HG03575 (cell line): Measurements from ENCODE around the gene NFATC1.

Source experiments
- ATAC-seq: cut with Tn5 transposase; IDR thresholded peaks from one replicate; pipeline ENCODE4 v1.9.1; 2021; ENCODE audit not compliant: unreplicated experiment, insufficient number of reproducible peaks, low FRiP score; ENCODE audit errors: extremely low read depth

The NFATC1 gene

DNA sequence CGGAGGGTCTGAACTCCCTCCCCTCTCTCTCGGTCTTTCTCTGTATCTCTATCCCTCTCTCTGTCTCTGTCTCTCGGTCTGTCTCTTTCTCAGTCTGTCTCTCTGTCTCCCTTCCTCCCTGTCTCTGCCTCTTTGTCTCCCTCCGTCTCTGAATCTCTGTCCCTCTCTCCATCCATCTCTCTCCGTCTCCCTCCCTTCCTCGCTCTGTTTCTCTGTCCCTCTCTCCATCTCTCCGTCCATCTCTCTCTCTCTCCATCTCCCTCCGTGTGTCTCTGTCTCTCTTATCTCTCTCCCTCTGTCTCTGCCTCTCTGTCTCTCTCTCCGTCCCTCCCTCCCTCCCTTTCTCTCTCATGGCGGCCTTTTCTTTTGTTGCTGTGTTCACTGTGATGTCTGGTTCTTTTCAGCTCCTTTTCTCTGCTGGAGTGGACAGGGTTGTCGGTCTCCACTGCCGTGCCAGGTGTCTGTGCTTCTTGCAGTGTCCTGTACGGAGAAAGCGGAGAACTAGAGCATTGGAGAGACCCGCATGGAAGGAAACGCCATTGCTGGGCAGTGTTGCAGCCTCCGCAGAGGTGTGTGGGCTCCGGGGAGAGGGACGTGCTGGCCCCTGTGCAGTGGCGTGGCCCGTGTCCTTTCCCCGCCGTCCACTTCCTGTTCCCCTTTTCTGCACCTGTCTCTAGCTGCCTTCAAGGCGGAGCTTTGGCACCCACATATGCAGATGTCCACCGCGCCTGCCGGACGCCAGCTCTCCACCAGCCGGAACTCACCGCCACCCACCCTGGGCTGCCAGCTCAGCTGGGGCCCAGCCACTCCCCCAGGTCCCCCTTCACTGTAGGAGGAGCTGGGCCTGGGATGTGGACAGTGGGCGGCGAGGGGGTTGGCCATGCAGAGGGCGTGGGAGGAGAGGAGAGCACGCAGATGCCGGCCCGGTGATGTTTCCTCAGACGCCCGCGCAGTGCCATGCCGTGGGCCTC lies 113.1 kb downstream of the NFATC1 start:
- ATAC-seq: no peak

DNA sequence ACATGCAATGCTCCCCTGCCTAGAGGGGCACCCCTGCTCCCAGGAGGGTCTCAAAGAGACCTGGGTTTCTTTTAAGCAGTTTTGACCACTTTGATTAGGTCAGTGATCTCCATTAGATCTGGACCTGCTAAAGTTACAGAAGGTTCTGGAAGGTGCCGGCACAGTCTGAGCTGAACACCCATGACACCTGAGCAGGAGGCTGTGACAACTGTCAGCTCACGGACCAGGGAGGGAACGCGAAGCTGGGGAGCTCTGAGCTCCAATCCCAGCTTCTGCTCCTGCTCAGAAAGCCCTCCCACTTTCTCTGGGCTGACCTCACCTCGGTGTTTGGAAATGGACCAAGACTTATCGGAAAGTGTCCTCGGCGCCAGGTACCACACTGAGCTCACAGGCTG lies 113.8 kb downstream of the NFATC1 start:
- no peak for ATAC-seq

DNA sequence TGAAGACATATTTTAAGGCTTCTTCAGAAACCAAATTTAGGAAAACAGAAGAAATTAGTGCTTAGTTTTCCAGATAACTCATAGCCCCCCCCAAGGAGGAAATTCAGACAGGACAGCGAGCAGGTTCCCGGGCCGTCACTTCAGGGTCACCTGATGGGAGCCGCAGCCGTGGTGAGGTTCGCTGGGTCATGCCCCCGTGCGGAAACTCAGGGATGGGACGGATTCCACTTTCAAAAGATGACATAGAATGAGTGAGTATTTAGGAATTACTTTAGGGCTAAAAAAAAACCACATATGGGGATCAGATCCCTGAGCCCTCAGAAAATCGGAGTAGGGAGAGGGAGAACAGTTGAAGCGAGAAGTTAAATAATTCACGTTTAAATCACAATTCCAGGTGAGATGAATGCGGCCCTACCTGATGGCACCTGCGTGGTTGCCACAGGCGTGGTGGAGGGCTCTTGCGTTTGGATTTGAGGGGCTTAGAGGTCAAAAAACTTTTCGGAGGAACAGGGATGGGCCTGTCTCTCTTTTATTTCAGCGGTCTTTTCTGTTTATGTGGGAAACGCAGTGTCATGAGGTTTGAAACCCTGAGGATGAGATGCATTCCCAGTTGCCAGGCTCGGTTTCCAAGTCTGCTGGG lies 114.4 kb downstream of the NFATC1 start:
- no peak for ATAC-seq

DNA sequence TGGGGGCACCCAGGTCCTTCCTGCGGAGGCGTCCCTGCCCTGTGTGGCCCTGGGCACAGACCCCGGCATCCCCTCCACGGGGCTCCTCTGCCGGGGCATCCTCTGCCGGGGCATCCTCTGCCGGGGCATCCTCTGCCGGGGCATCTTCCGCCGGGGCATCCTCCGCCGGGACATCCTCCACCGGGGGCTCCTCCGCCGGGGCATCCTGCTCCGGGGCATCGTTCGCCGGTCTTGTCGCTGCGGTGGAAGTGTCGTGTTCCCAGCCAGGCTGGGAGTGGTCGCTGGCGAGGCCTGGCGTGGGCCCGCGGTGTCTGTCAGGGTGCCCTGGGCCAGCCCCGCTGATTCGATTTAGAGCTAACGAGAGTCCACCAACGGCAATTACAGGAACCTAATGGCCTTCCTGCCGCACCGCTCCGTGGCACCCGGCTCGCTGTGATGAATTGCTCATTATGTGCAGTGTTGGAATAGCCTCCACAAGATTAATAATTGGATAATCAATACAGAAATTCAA lies 115.1 kb downstream of the NFATC1 start:
- no peak for ATAC-seq

DNA sequence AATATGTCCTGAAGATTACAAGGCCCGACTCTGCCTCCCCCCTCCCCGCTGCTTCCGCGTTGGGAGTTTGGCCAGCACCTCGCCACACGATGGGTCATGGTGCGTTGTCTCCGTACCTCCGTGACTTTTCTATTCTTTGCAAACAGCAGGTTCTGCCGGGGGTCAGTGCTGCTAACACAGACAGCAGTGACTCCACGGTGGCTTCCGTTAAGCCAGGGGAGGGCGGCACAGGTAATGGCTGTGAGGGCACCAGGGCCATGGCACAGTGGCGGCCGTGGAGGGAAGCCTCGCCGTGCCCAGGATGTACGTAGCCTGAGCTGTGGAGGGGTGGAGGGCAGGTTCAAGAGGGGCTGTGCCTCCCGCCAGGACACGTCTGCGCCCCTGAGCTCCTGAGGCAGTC lies 115.5 kb downstream of the NFATC1 start:
- ATAC-seq: no peak

DNA sequence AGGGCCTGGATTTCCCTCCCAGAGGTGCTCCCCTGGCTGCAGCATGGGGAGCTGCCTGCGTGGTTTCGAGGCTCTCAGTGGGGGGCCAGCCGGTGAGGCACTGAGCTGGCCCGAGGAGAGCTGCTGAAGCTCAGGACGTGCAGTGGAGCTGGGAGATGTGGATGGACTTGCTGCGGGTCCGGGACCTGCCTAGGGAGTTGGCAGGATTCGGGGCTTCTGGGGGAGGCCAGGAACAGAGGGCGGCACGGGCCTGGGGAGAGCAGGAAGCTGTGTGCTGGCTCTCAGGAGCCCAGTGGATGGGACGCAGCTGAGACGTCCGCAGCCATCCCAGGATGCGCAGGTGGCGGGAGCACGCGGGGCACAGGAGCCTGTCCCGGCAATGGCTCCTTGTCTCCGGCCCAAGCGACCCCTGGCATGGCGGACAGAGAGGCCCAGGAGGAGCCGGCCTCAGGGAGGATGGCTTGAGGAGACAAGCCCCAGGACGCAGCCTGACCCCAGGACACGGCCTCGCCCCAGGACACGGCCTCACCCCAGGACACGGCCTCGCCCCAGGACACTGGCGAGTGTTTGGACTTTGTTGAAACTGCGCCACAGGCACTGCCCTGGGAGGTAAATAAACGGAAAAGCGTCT lies 116.1 kb downstream of the NFATC1 start:
- no peak for ATAC-seq

DNA sequence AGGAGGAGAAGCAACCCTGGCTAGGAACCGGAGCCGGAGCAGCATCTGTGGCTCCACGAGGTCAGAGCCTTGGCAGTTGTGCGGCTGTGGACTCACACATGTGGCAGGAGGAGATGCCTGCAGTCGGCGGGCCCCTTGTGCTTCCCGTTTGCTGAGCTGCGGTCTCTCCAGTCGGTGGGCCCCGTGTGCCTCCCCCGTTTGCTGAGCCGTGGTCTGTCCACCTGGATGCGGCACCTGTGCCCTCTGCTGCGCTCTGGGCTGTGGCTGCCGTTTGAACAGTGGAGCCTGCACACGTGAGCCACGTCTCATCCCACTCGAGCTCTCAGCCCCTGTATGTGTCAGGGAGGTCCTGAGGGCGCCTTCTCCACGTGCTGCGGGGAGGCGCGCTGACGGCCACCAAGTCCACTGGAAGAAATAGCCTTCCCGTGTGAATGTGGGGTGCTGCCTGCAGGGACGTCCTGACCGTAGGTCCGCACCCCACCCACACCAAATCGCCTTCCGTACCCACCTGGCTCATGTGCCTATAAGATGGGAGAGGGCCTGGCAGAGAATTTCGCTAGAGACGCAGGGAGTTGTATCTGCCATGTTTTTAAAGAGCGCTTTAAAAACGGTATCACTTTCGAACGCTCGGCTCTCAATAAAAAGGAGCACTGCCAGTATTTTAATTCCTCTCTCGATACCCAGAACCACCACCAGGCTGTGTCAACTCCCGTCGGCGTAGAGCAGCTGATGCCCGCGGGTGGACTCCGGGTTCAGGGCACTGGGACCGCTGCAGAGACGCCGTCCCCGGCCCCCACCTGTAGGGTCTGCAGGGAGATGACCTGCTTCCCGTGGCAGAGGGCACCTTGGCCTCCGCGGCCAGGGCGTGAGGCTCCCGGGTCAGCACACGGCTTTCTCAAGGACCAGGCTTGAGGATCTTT lies 117.0 kb downstream of the NFATC1 start:
- no peak for ATAC-seq

DNA sequence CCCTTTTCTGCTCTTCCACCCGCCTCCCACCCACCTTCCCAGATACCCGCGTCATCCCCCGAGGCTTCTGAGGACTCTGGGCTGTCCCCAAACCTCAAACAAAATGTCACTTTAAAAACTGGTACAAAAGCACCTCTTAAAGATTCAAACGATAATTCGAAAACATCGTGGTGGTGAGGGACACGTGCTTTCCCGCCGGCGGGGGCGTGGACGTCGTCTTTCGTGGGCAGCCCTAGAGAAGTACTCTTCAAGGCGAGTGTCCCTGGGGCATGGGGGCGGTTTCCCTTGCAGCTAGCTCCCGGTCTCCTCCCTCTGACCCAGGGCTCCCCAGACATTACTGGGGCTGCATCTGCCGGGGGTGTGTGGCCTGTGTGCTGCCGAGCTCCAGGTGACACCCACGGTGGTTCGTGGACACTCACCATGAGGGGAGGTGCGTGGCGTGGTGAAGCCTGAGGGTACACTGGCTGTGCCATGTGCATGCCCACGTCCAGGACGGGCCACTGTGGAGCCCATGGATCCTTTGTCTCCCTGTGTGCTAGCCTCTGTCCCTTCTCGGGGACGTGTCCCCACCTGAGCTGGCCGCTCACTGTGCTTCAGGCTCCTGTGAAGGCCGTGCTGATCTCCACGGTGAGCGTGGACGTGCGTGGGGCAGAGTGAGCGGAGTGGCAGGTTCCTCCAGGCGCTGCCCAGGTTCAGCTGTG lies 117.8 kb downstream of the NFATC1 start:
- no peak for ATAC-seq

DNA sequence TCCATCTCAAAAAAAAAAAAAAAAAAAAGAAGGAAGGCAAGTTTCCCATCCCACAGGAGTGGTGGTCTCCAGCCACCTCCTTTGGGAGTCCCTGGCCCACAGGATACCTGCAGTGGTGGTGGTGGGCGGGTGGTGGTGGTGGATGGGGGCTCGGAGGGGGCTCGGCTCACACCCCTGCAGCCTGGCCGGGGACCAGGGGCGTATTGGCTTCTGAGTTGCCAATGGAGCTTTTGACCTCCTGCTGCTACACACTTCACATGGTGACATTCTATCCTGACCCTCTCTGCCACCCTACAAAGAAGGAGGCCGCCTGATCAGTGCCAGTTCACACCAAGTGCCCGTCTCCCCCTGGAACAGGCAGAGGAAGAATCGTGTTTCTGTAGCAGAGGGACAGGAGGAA lies 119.6 kb downstream of the NFATC1 start:
- no peak for ATAC-seq

DNA sequence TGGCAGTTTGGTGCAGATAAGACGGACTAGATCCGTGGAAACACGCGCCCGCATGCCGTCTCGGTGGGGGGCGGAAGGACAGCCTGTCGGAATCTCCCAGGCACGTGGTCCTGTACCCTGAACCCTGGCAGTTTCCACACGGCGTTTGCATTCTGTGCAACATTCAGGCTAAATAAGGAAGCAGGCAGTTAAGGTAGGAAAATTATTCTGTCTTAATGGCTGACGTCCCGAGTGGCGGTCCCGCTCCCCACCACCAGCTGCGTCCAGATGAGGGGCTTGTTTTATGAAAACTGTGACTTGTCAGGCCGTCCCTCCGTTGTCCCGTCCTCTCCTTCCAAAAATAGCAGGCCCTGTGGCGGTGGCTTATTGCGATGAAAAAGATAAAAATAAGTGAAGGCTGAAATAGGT lies 120.2 kb downstream of the NFATC1 start:
- ATAC-seq: no peak

DNA sequence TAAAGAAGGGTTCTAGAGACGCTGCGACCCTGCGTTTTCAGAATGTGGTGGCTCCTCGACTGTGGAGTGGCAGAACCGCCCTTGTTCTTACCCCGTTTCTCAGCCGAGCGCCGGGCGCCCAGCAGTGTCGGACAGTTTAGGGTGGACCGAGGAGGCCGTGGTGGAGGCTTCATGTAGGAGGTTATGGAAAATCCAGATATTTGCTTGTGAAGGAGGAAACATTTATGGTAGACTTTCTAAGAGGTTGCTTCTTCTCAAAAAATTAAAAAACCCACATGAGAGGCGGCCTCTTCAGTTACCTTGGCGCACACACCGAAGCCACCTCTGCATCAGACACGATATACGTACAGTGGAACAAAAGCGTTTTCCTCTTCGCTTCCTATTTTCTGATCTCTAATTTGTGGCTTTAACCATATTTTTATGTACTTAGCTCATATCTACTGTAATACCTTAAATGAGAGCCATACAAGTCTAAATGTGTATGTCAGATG lies 120.8 kb downstream of the NFATC1 start:
- ATAC-seq: no peak

DNA sequence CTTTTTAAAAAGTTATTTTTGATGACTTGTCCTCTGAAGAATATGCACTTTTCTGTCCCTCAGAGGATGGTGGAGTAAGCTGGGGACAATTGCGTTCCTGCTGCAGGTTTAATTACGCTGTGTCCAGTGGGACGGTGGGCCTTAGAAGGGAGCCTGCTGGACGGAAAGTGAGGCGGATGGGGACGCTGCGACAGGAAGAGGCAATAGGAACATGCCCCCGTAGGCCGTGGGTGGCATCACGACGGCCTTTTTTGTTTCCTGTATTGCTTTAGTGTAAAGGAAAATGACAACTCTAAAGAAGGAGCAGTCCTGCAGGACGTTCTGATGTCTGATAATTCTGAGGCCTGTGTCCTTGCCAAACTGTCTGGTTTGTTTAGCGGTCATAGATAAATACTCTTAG lies 121.6 kb downstream of the NFATC1 start:
- ATAC-seq: no peak

DNA sequence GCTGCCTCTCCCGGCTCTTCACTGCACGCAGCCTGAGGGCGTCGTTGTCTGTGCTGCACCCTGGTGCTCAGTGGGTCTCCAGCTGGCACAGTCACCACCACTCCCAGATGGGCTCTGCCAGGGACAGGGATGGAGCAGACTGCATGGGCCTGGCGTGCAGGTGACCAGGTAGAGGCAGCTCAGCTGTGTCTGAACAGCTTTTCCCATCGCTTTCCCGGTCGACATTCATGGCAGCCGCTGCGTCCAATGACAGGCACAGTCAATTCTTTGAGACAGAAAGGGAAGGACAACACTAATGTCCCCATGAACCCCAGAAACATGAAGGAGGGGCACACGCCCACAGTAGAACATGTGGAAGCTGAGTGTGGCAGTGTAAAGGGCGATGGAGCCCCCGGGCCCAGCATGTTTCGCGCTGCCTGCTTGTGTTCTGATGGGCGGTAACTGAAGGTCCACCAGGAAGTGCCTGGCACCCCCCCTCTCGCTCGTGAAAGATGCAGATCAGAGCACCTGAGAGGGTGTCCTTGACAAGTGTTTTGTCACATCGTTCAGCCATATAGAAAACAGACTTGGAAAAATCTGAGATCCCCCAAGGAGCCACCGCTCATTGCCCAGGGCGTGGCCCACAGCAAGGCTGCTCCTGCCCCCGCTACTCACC lies 122.4 kb downstream of the NFATC1 start:
- ATAC-seq: no peak

DNA sequence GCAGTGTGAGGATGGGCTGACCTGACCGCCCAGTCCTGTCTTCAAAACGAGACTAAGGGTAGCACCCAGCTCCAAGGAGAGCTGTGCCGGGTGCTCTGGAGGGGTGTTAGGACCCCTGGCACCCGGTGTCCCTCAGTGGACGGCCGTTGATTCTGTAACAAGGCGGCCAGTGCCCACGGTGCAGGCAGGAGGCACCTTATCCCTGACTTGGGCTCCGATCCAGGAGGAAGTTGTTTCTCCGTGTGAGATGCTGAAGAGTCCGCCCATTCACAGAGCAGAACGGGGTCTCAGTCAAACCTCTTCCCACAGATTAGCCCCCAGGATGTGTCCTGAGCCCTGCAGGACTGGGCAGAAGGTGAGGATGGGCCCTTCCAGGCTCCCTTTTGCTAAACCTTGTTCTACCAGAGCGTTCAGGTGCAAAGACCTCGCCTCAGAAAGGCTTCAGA lies 123.0 kb downstream of the NFATC1 start:
- no peak for ATAC-seq

DNA sequence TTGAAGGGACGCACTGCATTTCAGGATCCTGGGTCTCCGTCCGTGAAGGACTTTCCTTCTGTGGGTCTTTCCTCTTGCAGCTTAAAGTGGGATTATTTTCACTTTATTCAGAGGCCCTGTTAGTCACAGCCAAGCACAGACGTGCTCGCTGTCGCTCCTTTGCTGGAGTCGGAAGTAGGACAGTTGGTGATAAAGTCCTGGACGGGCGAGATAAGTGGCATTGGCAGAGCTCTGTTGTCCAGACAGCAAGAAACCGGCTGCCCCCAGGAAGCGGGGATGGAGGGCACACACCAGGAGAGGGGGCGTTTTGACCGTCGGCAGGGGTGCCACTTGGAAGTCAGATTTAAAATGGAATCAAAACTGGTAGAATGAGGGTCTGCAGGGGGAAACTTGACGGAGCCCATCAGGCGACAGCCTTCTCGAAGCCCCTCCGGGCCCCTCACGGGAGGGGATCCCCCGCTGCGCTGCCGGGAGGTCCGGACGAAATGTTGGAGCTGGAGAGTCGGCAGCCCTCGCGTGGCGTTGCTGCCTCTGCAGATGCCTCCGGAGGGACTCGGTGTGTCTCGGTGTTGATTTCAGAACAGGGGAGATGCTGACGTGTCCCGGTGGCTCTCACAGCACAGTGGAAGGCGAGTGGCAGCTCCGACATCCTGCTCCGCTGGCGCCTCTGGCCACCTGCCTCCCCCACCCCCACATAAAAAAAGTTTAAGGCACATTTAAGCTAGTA lies 124.2 kb downstream of the NFATC1 start:
- no peak for ATAC-seq

DNA sequence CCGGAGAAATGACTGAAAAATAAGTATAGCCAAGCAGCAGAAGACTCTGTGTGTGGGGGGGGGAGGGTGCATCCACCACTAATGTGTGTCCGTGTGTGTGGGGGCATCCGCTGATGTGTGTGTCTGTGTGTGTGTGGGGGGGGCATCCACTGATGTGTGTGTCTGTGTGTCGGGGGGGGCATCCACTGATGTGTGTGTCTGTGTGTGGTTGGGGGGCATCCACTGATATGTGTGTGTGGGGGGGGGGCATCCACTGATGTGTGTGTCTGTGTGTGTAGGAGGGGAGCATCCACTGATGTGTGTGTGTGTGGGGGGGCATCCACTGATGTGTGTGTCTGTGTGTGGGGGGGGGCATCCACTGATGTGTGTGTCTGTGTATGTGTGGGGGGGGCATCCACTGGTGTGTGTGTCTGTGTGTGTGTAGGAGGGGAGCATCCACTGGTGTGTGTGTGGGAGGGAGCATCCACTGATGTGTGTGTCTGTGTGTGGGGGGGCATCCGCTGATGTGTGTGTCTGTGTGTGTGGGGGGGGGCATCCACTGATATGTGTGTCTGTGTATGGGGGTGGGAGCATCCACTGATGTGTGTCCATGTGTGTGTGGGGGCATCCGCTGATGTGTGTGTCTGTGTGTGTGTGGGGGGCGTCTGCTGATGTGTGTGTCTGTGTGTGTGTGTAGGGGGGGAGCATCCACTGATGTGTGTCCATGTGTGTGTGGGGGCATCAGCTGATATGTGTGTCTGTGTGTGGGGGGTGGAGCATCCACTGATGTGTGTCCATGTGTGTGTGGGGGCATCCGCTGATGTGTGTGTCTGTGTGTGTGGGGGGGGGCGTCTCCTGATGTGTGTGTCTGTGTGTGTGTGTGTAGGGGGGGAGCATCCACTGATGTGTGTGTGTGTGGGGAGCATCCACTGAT lies 125.0 kb downstream of the NFATC1 start:
- no peak for ATAC-seq
